Middle frontal gyrus (tissue), 1 donor: ENCODE results near the gene SIGLEC11.

Source experiments
- DNase-seq: peaks from one replicate; pipeline ENCODE4 v3.0.0-alpha.2; 2015; ENCODE audit warnings: low spot score; ENCODE audit errors: extremely low spot score

The SIGLEC11 gene

GRCh38 chr19:49907745-49908446 lies 53.1 kb downstream of the SIGLEC11 start:
- DNase-seq = no peak

GRCh38 chr19:49906879-49907564 lies 54.0 kb downstream of the SIGLEC11 start:
- no peak for DNase-seq

- DNase-seq = no peak
Measured at GRCh38 chr19:49904136-49904535, 56.8 kb downstream of the SIGLEC11 start.
